ENCODE measurements around the gene ZNF460.

ZNF460 gene

DNA sequence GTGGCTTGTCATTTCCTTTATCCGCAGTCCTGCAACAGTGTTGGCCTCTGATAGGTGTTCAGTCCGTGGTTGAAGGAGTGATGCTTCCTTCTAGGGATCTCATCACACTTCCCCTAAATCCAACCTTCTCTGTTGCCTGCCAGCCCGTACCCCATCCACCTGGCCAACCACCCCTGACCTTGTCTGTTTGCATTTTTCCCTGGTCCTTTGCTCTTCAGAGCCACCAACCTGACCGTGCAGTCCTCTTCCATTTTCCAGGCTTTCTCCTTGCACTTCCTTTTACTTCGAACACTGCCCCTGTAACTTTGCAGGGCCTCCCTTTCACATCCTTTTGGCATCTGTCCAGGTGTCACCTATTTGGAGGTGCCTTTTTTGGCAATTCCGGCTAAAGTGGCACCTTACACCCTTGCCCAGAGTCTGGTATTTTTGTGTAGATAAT, 696 bp downstream of the ZNF460 start:
- DNase-seq (ENCODE audit: low read depth): no peak

- no peak for DNase-seq (ENCODE audit: low read depth)
Observed at GRCh38 chr19:57282011-57282643, 1.8 kb downstream of the ZNF460 start.

DNA sequence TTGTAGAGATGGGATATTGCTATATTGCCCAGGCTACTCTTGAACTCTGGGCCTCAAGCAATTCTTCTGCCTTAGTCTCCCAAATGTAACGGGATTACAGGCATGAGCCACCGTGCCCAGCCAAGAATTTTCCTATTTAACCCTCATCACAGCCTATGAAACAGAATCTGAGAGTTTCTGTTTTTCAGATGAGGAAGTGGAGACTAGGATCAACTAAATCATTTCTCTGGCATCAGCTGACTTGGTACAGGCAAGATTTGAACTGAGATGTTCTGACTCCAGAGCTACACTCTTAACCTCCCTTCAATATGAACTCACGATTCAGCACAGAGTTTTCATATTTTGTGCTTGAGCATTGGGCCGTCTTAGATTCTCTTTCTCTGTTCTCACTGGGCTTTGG, 8.1 kb downstream of the ZNF460 start:
- DNase-seq (ENCODE audit: low read depth): no peak

GRCh38 chr19:57290970-57291369, 10.7 kb downstream of the ZNF460 start:
- no peak for DNase-seq (ENCODE audit: low read depth)

DNA sequence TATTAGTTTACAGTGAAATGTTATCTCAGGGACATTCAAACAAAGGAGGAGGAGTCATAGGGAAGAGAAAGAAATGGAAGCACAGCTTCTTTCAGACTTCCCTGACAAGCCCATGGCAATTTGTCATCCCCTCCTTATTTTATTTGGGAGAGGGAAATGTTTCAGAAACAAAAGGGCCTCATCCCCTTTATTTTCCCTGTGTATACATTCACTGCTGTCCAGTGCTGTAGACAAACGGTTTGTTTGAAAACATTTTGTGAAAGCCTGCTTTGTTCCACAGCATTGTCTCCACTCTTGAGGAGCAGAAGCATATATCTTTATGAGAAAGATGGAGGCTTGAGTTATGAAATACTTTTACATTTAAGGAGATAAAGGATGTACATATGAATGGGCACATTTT, 12.3 kb downstream of the ZNF460 start:
- DNase-seq (ENCODE audit: low read depth): no peak

DNA sequence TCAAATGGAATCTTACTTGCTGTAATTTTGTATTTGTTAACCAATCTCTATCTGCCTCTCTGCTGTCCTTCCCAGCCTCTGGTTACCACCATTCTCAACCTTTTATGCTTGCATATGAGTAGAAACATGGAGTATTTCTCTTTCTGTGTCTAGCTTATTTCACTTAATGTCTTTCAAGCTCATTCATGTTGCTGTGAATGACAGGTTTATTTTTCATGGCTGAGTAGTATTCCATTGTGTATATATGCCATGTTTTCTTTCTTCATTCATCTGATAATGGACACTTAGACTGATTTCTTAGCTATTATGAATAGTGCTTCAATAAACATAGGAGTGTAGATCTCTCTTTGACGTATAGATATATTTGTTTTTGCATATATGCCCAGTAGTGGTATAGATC, 13.4 kb downstream of the ZNF460 start:
- no peak for DNase-seq (ENCODE audit: low read depth)

DNA sequence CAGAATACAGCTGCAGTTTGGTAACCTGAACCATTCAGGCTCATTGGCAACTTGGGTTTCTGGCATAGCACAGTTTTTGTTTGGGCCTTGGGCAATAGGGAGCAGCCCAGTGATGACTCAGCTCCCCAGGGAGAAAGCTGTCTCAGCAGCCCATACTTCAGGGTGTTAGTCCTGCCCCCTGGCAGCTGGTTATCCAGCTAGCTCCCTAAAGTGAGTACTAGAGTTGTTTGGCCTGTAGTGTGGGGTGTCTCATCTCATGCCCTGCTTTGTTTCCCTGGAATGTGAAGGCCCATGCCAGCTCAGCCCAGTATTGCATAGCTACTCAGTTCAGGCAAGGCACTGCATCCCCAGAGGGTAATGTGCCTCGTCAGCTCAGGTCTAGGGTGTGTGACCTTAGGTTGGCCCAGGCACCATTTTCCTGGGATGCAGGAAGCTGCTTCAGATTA, 21.8 kb downstream of the ZNF460 start:
- DNase-seq (ENCODE audit: low read depth): peak; percentile 89

- no peak for DNase-seq (ENCODE audit: low read depth)
Observed at GRCh38 chr19:57302727-57303401, 22.6 kb downstream of the ZNF460 start.

DNA sequence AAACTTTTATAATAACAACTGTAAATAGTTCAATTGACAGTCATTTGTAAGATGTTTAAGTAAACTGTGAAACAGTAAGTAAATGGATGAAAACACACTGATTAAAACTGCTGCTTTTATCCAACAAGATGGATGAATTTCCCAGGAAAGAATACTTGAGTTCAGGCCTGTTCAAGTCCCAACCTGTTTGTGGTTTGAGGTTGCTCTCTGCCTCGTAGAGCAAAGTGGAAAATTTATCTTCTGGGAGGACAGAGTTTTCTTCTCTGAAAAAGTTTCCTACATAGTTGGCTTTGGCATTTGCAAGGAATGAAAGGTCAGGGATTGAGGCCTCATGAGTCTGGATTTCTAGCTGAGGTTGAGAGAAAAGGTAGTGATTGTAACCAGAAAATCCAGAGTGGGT, 24.8 kb downstream of the ZNF460 start:
- no peak for DNase-seq (ENCODE audit: low read depth)

- DNase-seq (ENCODE audit: low read depth): no peak
Observed at GRCh38 chr19:57308514-57308913, 28.2 kb downstream of the ZNF460 start.

- DNase-seq (ENCODE audit: low read depth): no peak
Observed at GRCh38 chr19:57310792-57311191, 30.5 kb downstream of the ZNF460 start.

GRCh38 chr19:57314146-57314545, 33.9 kb downstream of the ZNF460 start:
- no peak for DNase-seq (ENCODE audit: low read depth)

GRCh38 chr19:57317503-57317902, 37.2 kb downstream of the ZNF460 start:
- no peak for DNase-seq (ENCODE audit: low read depth)

DNA sequence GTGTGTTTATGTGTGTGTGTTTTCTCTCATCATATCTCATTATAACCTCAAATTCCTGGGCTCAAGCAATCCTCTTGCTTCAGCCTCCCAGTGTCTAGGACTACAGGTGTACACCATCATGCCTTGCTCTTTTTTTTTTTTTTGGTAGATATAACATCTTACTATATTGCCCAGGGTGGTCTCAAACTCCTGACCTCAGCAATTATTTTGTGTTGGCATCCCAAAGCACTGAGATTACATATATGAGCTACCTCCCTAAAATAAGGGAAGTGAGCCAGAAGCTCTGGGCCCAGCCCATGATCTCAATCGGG, 39.5 kb downstream of the ZNF460 start:
- no peak for DNase-seq (ENCODE audit: low read depth)

DNA sequence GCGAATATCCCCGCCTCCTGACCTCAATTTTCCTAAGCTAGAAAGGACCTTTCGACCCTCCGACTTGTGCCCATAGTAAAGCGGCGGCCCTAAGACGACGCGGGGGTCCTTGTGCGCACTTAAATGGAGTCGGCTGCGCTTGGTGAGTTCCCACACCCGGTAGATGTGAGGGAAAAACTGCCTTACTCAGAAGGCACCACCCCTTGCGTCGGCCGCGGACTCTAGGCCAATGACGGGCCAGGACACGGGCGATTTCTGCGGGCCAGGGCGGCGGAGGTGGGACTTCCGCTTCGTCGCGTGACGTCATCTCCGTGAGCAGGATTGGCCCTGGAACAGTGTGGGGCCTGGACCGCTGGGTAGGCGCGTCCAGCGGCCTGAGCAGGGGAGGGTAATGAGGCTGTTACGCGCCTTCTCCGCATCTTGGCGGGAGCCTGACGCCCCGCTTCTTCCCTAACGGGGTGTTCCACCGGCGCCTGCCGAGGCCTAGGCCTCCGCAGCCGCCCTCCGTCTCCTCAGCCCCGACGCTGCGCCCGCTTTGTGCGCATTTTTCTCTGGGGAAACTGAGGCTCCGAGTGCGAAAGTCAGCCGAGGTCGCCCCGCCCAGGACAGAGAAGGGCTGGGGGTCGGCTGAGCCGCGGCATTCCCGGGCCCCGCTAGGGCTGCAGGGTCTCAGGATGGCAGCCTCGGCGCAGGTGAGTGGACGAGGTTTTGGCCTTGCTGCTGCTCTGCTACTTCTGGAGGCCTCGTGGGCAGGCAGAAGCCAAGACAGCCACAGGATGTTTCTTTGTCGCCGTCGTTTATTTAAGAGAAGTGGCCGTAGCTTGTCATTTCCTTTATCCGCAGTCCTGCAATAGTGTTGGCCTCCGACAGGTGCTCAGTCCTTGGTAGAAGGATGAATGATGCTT, 40.1 kb downstream of the ZNF460 start, which contains the start of gene ZNF543:
ZNF543 (plus strand) TSS at position 293 of the 905 bp plus-strand sequence; CDS start at position 675, 382 bp downstream.
- peak; percentile 90 for DNase-seq (ENCODE audit: low read depth)

GRCh38 chr19:57321116-57321515, 40.8 kb downstream of the ZNF460 start:
- DNase-seq (ENCODE audit: low read depth): no peak

DNA sequence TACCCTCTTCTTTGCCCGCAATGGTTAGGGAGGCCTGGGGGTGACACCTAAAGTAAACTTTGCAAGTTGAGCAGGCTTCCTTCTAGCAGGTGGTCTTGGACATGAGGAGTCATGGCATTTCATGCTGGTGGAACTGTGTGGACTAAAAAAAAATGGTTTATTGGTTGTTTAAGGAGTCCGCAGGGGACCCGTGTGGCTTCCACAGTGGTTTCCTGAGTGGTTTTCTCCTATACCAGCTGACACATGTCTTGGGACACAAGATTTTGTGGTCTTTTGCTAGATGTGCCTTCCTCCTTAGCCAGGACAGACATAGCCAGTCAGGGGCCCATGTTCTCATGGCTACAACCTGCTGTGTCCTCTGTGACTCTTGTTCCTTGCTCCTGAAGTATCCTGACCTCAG, 41.5 kb downstream of the ZNF460 start:
- no peak for DNase-seq (ENCODE audit: low read depth)

DNA sequence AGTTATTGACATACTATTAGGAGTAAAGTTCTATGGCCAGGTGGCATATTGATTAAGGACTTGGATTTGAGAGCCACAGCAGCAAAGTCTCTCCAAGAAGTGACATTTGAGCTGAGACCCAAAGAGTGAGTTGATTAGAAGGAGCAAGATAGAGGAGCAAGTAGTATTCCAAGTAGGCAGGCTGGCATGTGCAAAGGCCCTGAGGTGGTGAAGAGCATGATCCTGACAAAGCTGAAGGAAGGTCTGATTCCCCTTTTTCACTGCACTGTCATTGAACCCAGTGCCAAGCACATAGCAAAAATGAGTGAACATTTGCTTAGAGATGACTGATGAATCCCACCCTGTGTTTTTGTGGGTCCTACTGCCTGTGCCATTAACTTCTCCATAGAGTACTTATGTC, 44.7 kb downstream of the ZNF460 start:
- no peak for DNase-seq (ENCODE audit: low read depth)

DNA sequence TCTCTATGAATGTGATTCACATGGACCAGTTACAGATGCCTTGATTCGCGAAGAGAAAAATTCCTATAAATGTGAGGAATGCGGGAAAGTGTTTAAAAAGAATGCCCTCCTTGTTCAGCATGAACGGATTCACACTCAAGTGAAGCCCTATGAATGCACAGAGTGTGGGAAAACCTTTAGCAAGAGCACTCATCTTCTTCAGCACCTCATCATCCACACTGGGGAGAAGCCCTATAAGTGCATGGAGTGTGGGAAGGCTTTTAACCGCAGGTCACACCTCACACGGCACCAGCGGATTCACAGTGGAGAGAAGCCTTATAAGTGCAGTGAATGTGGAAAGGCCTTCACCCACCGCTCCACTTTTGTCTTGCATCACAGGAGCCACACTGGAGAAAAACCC, 47.7 kb downstream of the ZNF460 start:
- no peak for DNase-seq (ENCODE audit: low read depth)

DNA sequence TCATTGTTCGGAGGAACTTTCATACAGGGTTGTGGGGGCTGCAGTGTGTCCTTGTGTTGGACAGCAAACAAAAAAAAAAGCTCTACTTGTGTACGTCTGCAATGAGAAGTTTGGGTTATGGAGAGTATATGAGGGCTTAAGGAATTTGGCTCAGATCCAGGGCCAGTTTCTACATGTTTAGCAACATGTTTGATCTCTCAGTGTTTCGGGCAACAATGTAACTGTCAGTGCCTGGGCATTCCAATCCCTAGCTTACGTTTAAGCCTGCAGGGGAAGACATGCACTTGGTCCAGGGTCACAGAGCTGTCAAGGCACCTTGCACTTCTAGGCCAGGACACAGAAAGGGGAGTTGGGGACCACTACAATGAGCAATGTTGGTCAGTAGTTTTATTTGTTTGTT, 53.9 kb downstream of the ZNF460 start:
- no peak for DNase-seq (ENCODE audit: low read depth)

GRCh38 chr19:57338877-57339276, 58.6 kb downstream of the ZNF460 start:
- no peak for DNase-seq (ENCODE audit: low read depth)

DNA sequence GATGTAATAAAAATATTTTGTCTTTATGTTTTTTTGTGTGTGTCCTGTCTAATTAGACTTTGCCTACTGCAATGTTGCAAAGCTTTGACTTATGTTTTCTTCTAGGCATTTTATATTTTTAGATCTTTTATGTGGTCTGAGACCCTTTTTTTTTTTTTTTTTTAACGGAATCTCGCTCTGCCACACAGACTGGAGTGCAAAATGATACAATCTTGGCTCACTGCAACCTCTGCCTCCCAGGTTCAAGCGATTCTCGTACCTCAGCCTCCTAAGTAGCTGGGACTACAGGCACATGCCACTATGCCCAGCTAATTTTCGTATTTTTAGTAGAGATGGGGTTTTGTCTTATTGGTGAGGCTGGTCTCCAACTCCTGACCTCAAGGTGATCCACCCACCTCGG, 62.3 kb downstream of the ZNF460 start:
- DNase-seq (ENCODE audit: low read depth): no peak

Measured in GM04504 (cell line).